NCI-H2107 (cell line): ENCODE data around the gene PPP4R2.
A peak's percentile ranks its signal among the peaks of the same experiment; 100 is the strongest.

Experiments used
- DNase-seq: peaks from one replicate; lab custom pipeline; 2025; lab: John Stamatoyannopoulos, UW

Gene PPP4R2

GRCh38 chr3:72996473-72997333 is at the start of gene PPP4R2:
PPP4R2 (plus strand) TSS chr3:72996811; CDS start chr3:72997038, 227 bp downstream.
- DNase-seq, result peak; percentile 27

- DNase-seq, result no peak
These were observed 48.7 kb upstream of the PPP4R2 start for GRCh38 chr3:72947715-72948490.

DNA sequence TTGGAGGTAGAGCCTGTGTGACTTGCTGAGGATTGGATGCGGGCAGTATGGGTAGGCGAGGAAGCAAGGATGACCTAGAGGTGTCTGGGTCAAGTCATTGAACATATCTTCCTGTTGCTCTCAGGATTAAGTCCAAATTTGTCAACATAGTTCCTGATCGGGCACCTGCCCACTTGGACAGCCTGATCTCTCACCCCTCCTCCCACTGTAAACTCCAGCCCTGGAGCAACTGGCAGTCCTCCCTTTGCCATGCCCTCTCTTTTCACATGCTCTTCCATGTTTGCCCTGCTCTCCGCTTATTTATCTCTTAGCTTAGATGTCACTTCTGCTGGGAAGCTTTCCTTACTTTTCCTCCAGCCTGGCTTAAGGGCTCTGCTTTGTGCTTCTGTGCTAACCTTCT is 47.6 kb upstream of the PPP4R2 start:
- no peak for DNase-seq

DNA sequence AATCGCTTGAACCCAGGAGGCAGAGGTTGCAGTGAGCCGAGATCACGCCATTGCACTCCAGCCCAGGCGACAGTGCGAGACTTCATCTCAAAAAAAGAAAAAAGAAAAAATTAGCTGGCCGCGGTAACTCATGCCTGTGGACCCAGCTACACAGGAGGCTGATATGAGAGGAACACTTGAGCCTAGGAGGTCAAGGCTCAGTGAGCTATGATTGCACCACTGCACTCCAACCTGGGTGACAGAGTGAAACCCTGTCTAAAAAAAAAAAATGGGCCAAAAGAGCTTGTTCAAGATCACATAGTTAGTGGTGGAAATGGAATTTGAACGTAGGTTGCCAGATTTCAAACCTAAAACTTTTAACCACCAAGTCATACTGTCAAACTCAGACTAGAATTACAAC is 46.2 kb upstream of the PPP4R2 start:
- no peak for DNase-seq

GRCh38 chr3:72950801-72951200 is 45.8 kb upstream of the PPP4R2 start:
- DNase-seq, result no peak

- peak; percentile 5 for DNase-seq
These were observed 45.3 kb upstream of the PPP4R2 start for GRCh38 chr3:72951259-72951722.

GRCh38 chr3:72953325-72953956 is 43.2 kb upstream of the PPP4R2 start:
- no peak for DNase-seq

DNA sequence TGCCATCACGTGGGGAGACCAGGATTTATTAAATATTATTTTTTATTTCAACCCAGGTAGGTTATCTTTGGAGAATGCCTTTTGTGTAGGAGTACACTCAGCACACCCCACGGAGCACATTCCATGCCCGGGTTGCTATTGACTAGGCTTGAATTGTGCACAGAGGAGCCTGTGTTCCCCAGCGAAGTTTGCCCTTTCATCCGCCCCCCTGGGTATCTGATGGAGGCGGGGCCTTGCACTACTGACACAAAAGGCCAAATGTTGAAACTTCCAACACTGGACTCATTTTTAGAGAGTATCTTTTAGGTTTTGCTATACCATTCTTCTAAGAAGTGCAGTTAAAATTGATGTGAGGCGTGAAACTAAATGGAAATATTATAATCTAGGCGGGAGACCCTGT is 39.3 kb upstream of the PPP4R2 start:
- no peak for DNase-seq

DNA sequence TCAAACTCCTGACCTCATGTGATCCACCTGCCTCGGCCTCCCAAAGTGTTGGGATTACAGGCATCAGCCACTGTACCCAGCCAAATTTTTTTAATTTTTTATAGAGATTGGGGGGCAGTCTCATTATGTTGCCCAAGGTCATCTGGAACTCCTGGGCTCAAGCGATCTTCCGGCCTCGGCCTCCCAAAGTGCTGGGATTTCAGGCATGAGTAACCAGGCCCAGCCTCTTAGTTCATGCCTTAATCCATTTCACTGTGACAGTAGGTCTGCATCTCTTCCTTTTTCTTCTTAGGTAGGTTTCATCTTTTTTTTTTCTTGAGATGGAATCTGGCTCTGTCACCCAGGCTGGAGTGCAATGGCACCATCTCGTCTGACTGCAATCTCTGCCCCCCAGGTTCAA is 37.3 kb upstream of the PPP4R2 start:
- DNase-seq, result no peak

DNA sequence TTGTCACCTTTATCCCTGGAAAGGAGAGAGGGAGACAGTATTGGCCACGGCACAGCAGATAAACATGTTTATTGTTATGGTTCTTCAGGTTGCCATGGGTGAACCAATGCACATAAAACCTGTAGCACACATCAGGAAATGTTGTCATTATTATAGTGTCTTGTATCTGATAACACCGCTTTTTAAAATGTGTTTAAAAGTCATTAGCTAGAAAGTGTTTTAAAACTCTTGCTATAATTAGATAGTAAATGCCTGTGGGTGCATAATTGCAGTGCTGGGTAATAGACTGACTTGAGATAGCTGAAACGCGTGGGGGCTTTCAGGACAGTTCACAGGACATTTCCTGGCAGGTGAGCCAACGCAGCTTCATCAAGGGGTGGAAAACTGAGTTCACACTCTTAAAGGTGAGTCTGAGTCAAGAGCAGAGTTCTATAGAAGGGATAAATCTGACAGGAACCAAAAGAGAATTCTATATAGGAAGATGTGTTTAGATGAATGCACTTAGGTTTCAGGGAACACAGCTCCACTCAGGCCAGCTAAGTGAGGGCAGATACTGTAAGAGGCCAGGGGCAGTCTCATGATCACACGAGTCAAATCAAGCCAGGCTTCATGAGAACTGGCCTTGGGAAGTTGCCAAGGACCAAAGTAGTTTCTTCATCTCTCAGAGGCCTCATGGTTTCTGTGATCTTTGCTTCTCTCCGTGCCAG is 35.6 kb upstream of the PPP4R2 start:
- DNase-seq, result no peak

DNA sequence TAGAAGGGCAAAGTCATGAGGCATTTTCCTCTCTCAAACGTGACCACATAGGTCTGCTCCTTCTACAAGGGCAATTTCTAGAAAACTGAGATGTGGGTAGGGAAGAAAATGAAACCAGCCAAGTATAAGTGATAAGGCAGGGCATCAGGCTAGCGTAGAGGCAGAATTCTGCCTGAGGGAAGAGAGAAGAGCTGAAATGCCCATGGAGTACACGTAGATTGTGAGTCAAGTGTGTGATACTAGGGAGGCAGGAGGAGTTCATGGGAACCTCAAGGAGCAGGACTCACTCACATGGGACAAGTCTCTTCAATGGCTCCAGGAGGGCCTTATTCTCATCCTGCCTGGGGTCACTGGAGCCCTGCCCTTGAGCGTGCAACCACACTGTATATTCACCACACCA is 34.9 kb upstream of the PPP4R2 start:
- no peak for DNase-seq

DNA sequence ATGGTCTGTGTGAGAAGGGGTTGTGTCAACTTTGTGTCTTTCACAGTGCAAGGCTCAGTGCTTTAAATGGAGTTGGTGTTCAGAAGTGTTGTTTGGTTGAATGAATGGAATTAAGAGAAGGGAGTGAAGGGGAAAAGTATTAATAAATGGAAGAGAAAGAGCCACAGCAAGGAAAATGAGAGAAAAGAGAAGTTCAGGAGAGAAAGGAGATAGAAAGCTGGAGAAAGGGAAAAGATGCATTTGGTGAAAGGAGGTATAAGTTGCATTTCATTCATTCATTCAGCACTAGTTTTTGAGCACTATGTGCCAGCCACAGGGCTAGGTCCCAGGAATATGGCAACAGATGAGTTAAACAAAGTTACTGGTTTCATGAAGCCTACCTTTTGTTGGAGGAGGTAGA is 34.3 kb upstream of the PPP4R2 start:
- DNase-seq, result no peak

DNA sequence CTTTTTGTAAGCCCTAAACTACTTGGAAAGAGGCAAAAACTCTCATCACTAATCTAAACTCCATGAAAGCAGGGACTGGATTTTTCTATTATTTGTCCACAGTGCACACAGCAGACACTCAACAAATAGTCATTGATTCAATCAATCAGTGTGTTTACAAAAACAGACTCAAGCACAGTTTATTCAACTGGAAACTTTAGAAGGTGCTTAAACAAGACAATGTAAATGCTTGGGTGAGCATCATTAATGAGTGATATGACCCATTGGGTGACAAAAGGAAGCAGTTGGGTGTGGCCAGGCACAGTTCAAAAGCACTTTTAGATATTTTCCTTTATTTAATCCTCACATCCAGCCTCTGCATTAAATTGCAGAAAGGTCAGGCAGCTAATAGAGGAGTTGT is 32.0 kb upstream of the PPP4R2 start:
- DNase-seq, result no peak

DNA sequence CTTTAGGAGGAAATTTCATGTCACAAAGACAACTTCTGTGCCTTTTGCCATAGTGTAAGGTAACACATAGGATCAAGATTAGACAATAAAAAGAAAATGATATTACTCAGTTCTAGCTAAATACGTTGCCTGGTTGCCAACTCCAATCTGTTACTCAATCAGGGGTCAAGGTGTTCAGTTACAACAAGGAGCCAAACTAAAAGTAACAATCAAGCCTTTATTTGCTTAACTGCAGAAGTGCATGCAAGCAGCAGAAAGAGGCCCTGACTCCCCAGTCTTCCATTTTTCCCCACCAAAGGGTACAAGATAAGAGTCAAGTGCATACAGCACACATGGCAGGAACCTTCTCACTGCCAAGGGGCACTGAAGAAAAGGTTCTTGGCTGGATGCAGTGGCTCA is 28.3 kb upstream of the PPP4R2 start:
- DNase-seq, result no peak

DNA sequence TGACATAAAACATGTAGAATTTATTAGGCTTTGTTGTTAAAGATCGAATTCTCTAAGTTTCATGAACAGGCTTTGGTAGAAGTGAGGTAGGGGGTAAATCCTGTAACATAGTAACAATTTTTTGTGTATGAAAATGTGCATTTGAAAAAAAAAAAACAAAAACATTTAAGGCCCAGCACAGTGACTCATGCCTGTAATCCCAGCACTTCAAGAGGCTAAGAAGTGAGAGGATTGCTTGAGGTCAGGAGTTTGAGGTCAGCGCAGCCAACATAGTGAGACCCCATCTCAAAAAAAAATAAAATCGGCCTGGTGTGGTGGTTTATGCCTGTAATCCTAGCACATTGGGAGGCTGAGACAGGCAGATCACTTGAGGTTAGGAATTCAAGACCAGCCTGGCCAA is 26.8 kb upstream of the PPP4R2 start:
- DNase-seq, result no peak

DNA sequence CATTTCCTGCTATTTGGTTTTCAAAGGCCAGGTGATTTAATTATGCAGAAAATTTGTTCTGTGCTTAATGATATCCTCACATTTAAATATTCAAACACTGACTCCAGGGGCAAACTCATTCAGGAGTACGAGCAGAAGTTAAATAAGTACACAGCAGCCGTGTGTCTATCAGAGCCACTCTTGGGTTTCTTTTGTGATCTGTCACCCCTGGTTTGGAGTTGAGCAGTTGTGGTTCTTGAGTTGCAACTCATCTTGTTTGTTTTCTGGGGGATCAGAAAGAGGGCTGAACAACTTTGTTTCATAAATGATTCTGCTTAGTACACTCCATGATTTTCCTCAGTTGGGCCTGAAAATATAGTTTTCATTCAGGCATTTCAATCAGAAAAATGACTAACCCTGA is 25.7 kb upstream of the PPP4R2 start:
- DNase-seq, result no peak

GRCh38 chr3:72972706-72973030 is 23.9 kb upstream of the PPP4R2 start:
- no peak for DNase-seq

DNA sequence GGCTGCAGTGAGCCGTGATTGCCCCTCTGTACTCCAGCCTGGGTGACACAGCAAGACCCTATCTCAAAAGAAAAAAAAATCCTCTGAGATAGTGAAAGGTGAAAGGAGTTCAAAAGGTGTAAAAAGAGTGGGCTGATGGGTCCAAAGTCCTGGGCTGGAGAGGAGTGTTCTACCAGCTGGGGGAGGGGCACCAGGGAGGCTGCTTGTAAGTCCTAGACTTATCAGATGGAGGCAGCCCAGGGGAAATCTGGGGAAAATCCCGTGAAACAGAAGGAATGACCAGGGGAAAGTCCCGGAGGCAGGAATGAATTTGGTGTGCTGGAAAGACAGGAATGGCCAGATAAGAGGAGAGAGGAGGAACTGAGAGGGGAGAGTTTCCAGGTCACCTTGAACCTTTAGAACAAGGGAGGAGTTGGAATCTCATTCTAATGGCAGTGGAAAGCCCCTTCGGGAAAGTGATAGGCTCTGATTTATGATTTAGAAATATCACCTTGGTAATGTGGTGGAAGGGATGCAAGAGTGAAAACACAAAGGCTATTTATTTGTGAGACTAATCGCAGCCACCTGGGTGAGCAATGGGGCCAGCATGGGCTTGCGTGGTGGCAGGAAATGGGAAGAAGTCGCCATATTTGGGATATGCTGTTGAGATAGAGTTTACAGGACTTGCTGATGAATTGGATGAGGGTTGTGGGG is 23.4 kb upstream of the PPP4R2 start:
- DNase-seq, result no peak

GRCh38 chr3:72973786-72974185 is 22.8 kb upstream of the PPP4R2 start:
- no peak for DNase-seq

DNA sequence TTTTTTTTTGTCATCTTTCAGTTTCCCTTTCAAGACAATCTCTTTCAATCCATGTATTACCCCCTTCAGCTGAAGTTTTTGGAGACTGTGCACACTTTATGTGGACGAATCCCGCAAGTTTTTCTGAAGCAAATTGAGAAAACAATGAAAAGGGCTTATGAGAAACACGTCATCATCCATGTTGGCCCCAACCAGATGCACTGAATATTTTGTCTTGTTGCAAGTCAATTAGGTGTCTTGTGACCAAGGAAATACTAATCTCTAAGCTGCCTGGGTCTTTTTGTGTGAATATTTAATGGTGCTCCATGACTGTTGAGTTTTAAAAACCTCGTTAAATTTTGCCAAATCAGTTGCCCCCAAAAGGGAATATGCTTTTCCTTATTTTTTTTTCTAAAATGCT is 21.7 kb upstream of the PPP4R2 start:
- no peak for DNase-seq

GRCh38 chr3:72976281-72976741 is 20.3 kb upstream of the PPP4R2 start:
- DNase-seq, result no peak
